Stimulated activated CD8-positive, alpha-beta memory T cell treated with anti-CD3 and anti-CD28 coated beads, Interleukin-2, amount 100 ng/mL, for 1 hour (primary cell): ENCODE results near the gene MAP4K4.

ENCODE experiments used
- DNase-seq, 2 donors: peaks; one replicate each; pipeline ENCODE4 v3.0.0-alpha.2; 2020; ENCODE audit warnings: low read depth in 2 of 2

MAP4K4 gene

GRCh38 chr2:101692766-101693165 is 4.7 kb upstream of the MAP4K4 start:
- no peak for DNase-seq

GRCh38 chr2:101693991-101694588 is 3.4 kb upstream of the MAP4K4 start:
- DNase-seq = no peak

GRCh38 chr2:101696272-101697123 is 1.0 kb upstream of the MAP4K4 start:
- no peak for DNase-seq

DNA sequence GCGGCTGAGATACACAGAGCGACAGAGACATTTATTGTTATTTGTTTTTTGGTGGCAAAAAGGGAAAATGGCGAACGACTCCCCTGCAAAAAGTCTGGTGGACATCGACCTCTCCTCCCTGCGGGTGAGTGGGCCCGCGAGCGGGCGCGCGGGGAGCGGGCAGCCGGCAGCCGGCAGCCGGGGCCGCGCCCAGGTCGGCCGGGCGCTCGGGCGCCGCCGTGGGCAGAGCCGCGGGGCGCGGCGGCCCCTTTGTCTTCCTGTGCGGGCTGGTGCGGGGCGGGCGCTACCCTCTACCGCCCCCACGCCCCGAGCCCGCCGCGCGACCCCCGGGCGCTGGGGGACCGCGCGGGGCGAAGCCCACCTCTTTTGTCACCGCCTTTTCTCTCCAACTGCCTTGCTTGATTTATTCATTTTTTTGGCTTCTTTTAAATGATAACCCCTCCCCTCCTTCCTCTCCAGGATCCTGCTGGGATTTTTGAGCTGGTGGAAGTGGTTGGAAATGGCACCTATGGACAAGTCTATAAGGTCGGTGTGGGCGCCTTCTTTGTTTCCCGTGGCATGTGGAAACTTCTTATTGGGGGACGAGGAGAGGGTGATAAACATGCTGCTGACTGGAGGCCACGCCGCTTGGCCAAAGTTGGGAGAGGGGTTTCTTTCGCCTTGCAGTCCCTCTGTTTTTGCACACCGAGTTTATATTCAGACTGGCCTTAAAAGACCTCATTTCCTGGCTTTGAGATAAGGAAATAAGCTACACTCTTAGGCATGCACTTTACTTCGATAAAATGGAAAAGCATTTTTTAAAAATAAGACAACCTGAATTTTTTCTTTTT is 722 bp downstream of the MAP4K4 start:
- no peak for DNase-seq

DNA sequence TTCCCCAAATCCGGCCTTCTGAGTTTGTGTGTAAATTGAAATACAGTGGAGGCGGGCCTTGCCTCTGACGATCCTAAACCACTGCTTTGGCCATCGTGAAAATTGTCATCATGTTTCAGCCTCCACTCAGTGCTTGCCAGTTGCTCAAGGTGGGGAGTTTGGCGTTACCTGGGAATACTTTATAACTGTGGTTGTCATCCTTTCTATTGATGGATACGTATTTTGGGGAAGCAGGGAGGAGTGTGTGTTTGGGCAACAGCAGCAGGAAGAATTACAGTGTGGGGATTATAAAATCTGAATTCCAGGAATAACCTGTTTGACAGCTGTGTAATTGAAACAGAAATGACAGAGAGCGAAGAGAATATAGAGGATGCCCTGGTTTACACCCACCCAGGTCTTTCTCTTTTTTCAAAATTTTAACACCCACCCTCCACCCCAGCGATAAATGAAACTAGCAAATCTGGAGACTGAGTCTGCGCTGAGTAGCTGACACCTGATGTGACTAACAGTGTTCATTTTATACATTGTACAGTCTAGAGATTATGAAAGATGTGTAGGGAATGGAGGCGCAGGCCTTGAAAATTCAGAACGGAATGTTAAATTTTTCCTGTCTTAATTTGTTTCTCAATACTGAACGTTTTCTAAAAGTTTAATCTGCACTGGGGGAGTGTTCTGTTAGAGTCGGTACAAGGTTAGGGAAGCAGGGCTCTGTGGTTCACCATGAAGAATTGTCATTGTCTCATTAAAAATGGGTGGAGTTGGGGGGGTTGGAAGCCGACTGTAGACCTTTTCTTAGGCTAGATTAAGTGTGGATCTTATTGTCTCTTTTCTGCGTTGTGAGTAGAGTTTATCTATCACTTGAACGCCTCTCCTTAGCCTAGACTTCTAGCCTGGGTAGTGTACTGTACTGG is 1.6 kb downstream of the MAP4K4 start:
- DNase-seq = no peak

DNA sequence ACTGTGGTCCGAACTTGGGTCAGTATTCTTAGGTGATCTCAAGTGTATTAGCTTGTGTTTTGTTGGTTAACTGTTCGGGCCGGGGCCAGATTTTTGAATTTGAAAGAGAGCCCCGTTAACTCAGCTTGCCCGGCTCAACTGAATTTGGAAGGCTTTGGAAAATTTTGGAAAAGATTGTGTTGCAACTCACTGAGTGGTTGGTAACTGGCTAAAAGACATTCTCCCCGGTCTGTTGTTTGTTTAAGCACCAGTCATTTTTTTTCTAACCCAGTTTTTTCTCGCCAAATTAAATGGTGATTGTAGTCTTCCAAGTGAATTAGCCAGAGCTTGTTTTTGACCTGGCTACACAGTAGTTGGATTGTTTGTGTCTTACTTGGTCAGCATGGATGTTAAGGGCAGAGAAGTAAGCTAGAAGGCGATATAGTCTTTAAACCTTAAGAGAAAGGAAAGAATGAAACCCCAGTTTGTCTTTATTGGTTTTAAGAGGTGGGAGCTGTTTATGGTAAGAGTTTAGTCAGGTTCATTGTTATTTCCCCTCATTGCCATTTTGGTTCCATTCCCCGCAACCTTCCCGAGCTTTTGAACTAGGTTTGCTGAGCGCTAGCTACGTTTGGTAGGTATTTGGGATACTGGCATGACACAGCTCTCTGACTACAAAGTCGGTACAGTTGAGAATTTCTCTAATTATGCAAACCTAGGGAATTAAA is 2.4 kb downstream of the MAP4K4 start:
- no peak for DNase-seq

- DNase-seq = no peak
Measured at GRCh38 chr2:101704046-101704466, 6.5 kb downstream of the MAP4K4 start.

DNA sequence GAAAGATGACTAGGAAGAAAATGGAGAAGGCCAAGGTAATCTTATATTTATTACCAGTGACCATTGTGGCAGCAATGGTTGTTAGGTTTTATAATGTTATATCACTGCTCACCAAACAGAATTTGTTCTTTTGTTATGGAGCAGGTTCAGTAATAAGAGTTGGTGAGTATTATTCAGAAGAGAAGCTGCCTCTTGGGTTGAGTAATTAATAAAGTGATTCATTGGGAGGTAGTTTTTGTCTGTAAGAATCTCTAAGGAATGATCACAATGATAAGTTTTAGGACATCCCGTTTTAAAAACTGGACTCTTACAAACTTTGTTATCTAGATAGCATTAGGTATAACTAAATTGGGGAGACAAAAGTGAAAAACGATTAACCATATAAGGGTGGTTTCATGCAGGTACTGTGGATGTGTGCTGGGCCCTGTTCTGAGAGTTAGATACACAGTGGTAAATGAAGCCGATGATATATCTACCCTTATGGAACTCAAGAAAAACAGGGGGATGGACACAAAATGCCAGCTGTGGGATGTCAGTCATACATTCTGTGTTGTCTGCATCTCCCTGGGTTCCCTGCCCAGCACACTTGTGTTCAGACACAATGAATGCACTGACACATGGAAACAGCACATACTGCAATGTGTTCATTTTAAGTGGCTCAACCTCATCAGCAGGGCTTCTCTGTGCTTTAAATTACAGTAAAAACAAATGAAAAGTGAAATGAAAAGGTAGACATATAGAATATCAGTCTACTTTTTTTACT is 7.5 kb downstream of the MAP4K4 start:
- DNase-seq = no peak

DNA sequence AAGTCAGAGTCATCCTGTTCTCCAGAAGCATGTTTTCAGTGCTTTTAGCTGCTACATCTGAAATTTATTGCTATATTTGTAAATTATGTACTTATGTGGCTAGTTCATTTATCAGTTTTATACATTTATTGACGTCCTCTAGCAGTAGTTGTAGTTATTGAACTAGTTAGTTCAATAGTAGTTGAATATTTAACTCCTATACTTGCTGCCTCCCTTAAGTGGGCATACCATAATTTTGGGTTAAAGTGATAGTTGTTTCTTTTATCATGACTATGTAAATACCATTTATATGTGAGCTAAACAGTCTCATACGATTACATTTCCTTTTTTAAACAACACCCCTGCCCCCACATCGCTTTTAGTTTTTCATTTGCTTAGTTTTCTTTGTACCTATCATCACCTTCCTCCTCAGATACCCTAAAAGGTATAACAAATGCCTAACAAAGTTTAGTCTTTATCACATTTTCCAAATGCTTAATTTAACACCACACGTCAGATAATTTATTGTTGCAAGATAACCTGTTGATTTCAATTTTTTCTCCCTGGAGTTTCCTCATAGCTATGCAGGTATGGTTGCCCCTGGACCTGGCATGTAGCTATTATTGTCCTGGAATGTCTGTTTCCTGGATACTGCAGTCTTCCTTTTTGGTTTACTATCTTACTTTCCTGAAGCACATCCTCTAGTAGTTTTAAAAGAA is 8.8 kb downstream of the MAP4K4 start:
- no peak for DNase-seq

DNA sequence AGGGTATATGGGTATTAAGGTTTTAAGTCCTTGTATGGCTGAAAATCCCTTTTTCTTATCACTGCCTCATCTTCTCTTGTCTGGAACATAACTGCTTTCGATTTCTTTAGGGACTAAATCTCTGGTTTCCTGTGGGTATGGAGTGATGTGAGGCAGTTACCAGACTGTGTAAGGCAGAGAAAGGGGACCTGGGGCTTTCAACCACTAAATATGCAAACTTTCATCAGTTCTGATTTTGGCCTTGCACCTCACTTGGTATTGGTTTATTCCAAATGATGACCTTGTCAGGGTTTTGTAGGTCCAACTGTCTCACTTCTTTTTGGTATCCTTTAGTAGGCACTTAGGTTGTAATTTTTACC is 9.3 kb downstream of the MAP4K4 start:
- DNase-seq = no peak

- DNase-seq = no peak
Measured at GRCh38 chr2:101710036-101710435, 12.5 kb downstream of the MAP4K4 start.

- DNase-seq = no peak
Measured at GRCh38 chr2:101710471-101711318, 13.2 kb downstream of the MAP4K4 start.

GRCh38 chr2:101714118-101714517 is 16.6 kb downstream of the MAP4K4 start:
- no peak for DNase-seq

GRCh38 chr2:101717071-101717845 is 19.8 kb downstream of the MAP4K4 start:
- DNase-seq = peak in 1 of 2 donors; percentile 27

DNA sequence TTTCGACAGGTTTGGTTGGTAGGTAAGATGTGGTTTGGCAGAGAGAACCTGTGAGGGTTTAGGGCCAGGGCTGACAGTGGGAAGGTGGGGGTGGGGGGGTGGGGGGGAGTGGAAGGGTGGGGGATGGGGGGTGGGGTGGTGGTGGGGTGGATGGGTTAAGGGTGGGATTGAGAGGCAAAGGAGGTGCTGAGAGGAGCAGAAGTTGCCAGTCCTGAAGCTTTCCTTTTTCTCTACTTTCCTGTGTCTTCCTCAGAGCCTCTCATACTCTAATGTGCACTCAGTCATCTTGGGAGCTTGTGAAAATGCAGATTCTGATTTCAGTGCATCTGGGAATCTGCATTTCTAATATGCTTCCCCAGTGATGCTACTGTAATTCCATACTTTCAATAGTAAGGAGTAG is 21.0 kb downstream of the MAP4K4 start:
- DNase-seq = no peak

GRCh38 chr2:101718993-101719571 is 21.6 kb downstream of the MAP4K4 start:
- no peak for DNase-seq

GRCh38 chr2:101720732-101721131 is 23.2 kb downstream of the MAP4K4 start:
- DNase-seq = no peak
